K562 (cell line): Measurements from ENCODE around the gene INSIG1. TPM values are rescaled to one million over a fixed set of nuclear protein-coding genes. Genes with fewer than 3 reads are reported as not detected.

Source experiments
- CEBPB ChIP-seq: fragments of 450-650 bp; IDR thresholded peaks from 2 replicates; pipeline ENCODE4 v1.6.1; 2016; ENCODE audit warnings: missing genetic modification characterization, missing compliant biosample characterization
- CTBP1 ChIP-seq: fragments of 450-650 bp; IDR thresholded peaks from 2 replicates; pipeline ENCODE4 v1.6.1; 2016; ENCODE audit warnings: borderline replicate concordance
- NCOA6 ChIP-seq: fragments of 450-650 bp; IDR thresholded peaks from 2 replicates; pipeline ENCODE4 v1.6.1; 2017; ENCODE audit warnings: mild to moderate bottlenecking
- NCOR1 ChIP-seq: fragments of 450-650 bp; IDR thresholded peaks from 2 replicates; pipeline ENCODE4 v1.6.1; 2016; ENCODE audit warnings: mild to moderate bottlenecking, moderate library complexity
- RAD21 ChIP-seq, 2 experiments: fragments of 250-450 bp in 1 of 2; fragments of 450-650 bp in 1 of 2; sonication (Bioruptor Pico) in 1 of 2; formaldehyde crosslinking in 1 of 2; IDR thresholded peaks in 1 of 2; conservative IDR thresholded peaks in 1 of 2; 2 replicates each; pipeline versions ENCODE4 v1.4.0 to v1.8.0; 2020 to 2022; ENCODE audit warnings: mild to moderate bottlenecking in 2 of 2, moderate library complexity in 1 of 2
- SIRT6 ChIP-seq: IDR thresholded peaks from one replicate; pipeline ENCODE4 v1.6.1; 2012; ENCODE audit warnings: low read depth, mild to moderate bottlenecking, control low read depth, inconsistent platforms, low read length, moderate library complexity
- TCF7L2 ChIP-seq: fragments of 150-350 bp; IDR thresholded peaks from 2 replicates; pipeline ENCODE4 v1.6.1; 2016; ENCODE audit warnings: low read depth, mild to moderate bottlenecking, low read length, moderate library complexity
- ZNF384 ChIP-seq: IDR thresholded peaks from 2 replicates; pipeline ENCODE4 v1.6.1; 2012; ENCODE audit warnings: low read depth, low read length, improper control_type of control experiment
- ZNF668 ChIP-seq: fragments of 250-450 bp; sonication (Bioruptor Pico); IDR thresholded peaks from 2 replicates; pipeline ENCODE4 v1.8.0; 2022; ENCODE audit warnings: mild to moderate bottlenecking, inconsistent platforms
- polyA plus RNA-seq, 8 experiments: library from polyadenylated mRNA; depleted of rRNA in 4 of 8; stranded (reverse) in 5 of 8; unstranded in 3 of 8; fragments of >200 nt; fragmentation: Nextera tagmentation in 2 of 8; fragmentation: Illumina TruSeq in 1 of 8; extraction: Ambion mirVana in 2 of 8; extraction: Trizol in 1 of 8; gene quantifications; 2 replicates each; pipeline versions ENCODE4 v1.2.1 to v1.2.3, GENCODE V29; 2011 to 2014; ENCODE audit warnings: inconsistent platforms in 1 of 8, missing spikeins in 1 of 8
- total RNA-seq, 7 experiments: library from RNA; depleted of rRNA in 6 of 7; stranded (reverse); fragments of >200 nt in 6 of 7; fragmentation: Illumina TruSeq in 2 of 7; extraction: Trizol in 2 of 7; gene quantifications; 2 replicates each; pipeline versions ENCODE4 v1.2.1 to v1.2.3, GENCODE V29; 2011 to 2021; ENCODE audit warnings: low replicate concordance in 1 of 7
- TF ChIP-seq, protein P1 (sequence below): fragments of 250-450 bp; sonication (Bioruptor Pico); IDR thresholded peaks from 2 replicates; pipeline ENCODE4 v1.5.0; 2021; ENCODE audit warnings: mild to moderate bottlenecking, borderline replicate concordance

Gene INSIG1
- total and polyA plus RNA-seq, 9 of the 15 experiments (the other 6 are each of a cell fraction or from before 2014, with no cell fraction given), result 57.1 to 787 (median 238) TPM

GRCh38 chr7:155310425-155311114 is 12.9 kb downstream of the INSIG1 start (continued):
- TF ChIP-seq RAD21 (CRISPR knock-in tag; conservative IDR thresholded peaks at IDR 0.05 in 1 of 2, IDR thresholded peaks at IDR 0.05 in 1 of 2) (no peak), ZNF384 (no peak), SIRT6 (peak; percentile 23), ZNF668 (peak; percentile 53; the same call in 1 of the 2 replicates), TCF7L2 (no peak), NCOA6 (no peak), CEBPB (tag) (peak; percentile 86), CTBP1 (peak; percentile 26; the same call in 1 of the 2 replicates), NCOR1 (peak; percentile 48; the same call in 1 of the 2 replicates)
- TF ChIP-seq, protein P1, sequence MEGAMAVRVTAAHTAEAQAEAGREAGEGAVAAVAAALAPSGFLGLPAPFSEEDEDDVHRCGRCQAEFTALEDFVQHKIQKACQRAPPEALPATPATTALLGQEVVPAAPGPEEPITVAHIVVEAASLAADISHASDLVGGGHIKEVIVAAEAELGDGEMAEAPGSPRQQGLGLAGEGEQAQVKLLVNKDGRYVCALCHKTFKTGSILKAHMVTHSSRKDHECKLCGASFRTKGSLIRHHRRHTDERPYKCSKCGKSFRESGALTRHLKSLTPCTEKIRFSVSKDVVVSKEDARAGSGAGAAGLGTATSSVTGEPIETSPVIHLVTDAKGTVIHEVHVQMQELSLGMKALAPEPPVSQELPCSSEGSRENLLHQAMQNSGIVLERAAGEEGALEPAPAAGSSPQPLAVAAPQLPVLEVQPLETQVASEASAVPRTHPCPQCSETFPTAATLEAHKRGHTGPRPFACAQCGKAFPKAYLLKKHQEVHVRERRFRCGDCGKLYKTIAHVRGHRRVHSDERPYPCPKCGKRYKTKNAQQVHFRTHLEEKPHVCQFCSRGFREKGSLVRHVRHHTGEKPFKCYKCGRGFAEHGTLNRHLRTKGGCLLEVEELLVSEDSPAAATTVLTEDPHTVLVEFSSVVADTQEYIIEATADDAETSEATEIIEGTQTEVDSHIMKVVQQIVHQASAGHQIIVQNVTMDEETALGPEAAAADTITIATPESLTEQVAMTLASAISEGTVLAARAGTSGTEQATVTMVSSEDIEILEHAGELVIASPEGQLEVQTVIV, result peak; percentile 28; the same call in 1 of the 2 replicates
